ENCODE results near the gene GPC5.

The GPC5 gene

GRCh38 chr13:92821324-92821723 is 1422.9 kb downstream of the GPC5 start (continued):
- no peak for TF ChIP-seq ZNF274 (IDR thresholded peaks at IDR 0.05; ENCODE audit: low read length)
- TF ChIP-seq ZNF274 (tag by site-specific recombination; IDR thresholded peaks at IDR 0.05; ENCODE audit: borderline replicate concordance): no peak
- TF ChIP-seq ZNF169 (tag by site-specific recombination; IDR thresholded peaks at IDR 0.05): no peak

- H3K27ac ChIP-seq (ENCODE audit: extremely low read depth, low read depth, low read length): no peak overlapping the region
- ChIA-PET CTCF (no interaction called here), POLR2A (no interaction called here)
- TF ChIP-seq ZNF768 (tag by site-specific recombination; IDR thresholded peaks at IDR 0.05) (no peak), ZNF133 (tag by site-specific recombination; IDR thresholded peaks at IDR 0.05) (no peak), ZNF19 (tag by site-specific recombination; IDR thresholded peaks at IDR 0.05; ENCODE audit: low read depth) (no peak), ZBTB17 (tag by site-specific recombination; IDR thresholded peaks at IDR 0.05) (no peak), ZNF157 (tag by site-specific recombination; IDR thresholded peaks at IDR 0.05) (no peak), KLF16 (tag by site-specific recombination; IDR thresholded peaks at IDR 0.05) (no peak)
- no peaks in the 10 kb centered on the region for H3K4me1 ChIP-seq (ENCODE audit: control insufficient read depth, insufficient read depth, low read length)
- no peaks in the 10 kb centered on the region for H3K9me3 ChIP-seq (ENCODE audit: control insufficient read depth, insufficient read depth, low read depth, low read length)
- H3K36me3 ChIP-seq (ENCODE audit: control insufficient read depth in 2 of 2, insufficient read depth in 1 of 2, low read length in 2 of 2): no peaks in the 10 kb centered on the region
- no peak overlapping the region for H3K4me3 ChIP-seq (ENCODE audit: low read depth, low read length)
Observed at GRCh38 chr13:92823059-92823458, 1424.6 kb downstream of the GPC5 start.

DNA sequence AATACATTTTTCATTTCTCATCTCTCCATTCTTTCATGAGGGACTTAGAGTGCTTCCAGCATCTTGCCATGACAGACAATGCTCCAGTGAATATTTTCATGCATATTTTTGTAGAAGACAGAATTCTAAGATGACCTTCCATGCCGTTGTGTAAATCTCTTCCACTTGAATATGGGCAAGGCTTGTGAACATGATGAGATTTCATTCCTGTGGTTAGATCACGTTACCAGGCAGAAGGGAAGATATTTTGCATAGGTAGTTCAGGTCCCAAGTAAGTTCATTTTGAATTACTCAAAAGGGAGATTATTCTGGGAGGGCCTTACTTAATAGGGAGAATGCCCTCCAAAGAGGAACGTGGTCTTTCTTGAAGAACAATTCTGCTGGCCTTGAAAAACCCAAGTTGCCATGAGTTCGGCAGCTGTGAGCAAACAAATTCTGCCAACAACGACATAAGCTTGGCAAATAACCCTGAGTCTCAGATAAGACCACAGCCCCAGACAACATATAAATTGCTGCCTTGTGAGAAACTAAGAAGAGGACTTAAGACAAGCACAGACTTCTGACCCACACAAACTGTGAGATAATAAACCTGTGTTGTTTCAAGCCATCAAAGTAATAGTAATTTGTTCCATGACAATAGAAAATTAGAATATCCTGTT is 1427.6 kb downstream of the GPC5 start:
- no peaks in the 10 kb centered on the region for H3K36me3 ChIP-seq (ENCODE audit: control insufficient read depth in 2 of 2, insufficient read depth in 1 of 2, low read length in 2 of 2)
- no peak overlapping the region for H3K4me3 ChIP-seq (ENCODE audit: low read depth, low read length)
- POLR2A ChIA-PET: no interaction called here
- CTCF ChIA-PET: no interaction called here
- H3K27ac ChIP-seq (ENCODE audit: extremely low read depth, low read depth, low read length): no peak overlapping the region
- no peaks in the 10 kb centered on the region for H3K4me1 ChIP-seq (ENCODE audit: control insufficient read depth, insufficient read depth, low read length)
- H3K9me3 ChIP-seq (ENCODE audit: control insufficient read depth, insufficient read depth, low read depth, low read length): no peaks in the 10 kb centered on the region
- TF ChIP-seq ZFP41 (tag by site-specific recombination; IDR thresholded peaks at IDR 0.05; ENCODE audit: borderline replicate concordance): no peak
- TF ChIP-seq, protein P1, sequence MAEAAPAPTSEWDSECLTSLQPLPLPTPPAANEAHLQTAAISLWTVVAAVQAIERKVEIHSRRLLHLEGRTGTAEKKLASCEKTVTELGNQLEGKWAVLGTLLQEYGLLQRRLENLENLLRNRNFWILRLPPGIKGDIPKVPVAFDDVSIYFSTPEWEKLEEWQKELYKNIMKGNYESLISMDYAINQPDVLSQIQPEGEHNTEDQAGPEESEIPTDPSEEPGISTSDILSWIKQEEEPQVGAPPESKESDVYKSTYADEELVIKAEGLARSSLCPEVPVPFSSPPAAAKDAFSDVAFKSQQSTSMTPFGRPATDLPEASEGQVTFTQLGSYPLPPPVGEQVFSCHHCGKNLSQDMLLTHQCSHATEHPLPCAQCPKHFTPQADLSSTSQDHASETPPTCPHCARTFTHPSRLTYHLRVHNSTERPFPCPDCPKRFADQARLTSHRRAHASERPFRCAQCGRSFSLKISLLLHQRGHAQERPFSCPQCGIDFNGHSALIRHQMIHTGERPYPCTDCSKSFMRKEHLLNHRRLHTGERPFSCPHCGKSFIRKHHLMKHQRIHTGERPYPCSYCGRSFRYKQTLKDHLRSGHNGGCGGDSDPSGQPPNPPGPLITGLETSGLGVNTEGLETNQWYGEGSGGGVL (tag by site-specific recombination; IDR thresholded peaks at IDR 0.05): no peak
- no peak for TF ChIP-seq ZNF610 (tag by site-specific recombination; IDR thresholded peaks at IDR 0.05; ENCODE audit: borderline replicate concordance)
- no peak for TF ChIP-seq ZBTB8A (tag by site-specific recombination; IDR thresholded peaks at IDR 0.05)
- TF ChIP-seq ZSCAN18 (tag by site-specific recombination; IDR thresholded peaks at IDR 0.05): no peak
- TF ChIP-seq, protein P2, sequence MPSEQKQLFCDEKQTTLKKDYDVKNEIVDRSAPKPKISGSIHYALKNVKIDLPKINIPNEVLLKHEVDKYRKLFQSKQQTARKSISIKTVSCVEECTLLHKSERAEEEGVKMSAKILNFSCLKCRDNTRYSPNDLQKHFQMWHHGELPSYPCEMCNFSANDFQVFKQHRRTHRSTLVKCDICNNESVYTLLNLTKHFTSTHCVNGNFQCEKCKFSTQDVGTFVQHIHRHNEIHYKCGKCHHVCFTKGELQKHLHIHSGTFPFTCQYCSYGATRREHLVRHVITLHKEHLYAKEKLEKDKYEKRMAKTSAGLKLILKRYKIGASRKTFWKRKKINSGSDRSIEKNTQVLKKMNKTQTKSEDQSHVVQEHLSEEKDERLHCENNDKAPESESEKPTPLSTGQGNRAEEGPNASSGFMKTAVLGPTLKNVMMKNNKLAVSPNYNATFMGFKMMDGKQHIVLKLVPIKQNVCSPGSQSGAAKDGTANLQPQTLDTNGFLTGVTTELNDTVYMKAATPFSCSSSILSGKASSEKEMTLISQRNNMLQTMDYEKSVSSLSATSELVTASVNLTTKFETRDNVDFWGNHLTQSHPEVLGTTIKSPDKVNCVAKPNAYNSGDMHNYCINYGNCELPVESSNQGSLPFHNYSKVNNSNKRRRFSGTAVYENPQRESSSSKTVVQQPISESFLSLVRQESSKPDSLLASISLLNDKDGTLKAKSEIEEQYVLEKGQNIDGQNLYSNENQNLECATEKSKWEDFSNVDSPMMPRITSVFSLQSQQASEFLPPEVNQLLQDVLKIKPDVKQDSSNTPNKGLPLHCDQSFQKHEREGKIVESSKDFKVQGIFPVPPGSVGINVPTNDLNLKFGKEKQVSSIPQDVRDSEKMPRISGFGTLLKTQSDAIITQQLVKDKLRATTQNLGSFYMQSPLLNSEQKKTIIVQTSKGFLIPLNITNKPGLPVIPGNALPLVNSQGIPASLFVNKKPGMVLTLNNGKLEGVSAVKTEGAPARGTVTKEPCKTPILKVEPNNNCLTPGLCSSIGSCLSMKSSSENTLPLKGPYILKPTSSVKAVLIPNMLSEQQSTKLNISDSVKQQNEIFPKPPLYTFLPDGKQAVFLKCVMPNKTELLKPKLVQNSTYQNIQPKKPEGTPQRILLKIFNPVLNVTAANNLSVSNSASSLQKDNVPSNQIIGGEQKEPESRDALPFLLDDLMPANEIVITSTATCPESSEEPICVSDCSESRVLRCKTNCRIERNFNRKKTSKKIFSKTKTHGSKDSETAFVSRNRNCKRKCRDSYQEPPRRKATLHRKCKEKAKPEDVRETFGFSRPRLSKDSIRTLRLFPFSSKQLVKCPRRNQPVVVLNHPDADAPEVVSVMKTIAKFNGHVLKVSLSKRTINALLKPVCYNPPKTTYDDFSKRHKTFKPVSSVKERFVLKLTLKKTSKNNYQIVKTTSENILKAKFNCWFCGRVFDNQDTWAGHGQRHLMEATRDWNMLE (tag by site-specific recombination; conservative IDR thresholded peaks at IDR 0.05; ENCODE audit: low read depth): no peak
- TF ChIP-seq MEIS1 (CRISPR knock-in tag; IDR thresholded peaks at IDR 0.05; ENCODE audit: borderline replicate concordance): no peak
- TF ChIP-seq ZNF596 (tag by site-specific recombination; IDR thresholded peaks at IDR 0.05): no peak
- TF ChIP-seq, protein P3, sequence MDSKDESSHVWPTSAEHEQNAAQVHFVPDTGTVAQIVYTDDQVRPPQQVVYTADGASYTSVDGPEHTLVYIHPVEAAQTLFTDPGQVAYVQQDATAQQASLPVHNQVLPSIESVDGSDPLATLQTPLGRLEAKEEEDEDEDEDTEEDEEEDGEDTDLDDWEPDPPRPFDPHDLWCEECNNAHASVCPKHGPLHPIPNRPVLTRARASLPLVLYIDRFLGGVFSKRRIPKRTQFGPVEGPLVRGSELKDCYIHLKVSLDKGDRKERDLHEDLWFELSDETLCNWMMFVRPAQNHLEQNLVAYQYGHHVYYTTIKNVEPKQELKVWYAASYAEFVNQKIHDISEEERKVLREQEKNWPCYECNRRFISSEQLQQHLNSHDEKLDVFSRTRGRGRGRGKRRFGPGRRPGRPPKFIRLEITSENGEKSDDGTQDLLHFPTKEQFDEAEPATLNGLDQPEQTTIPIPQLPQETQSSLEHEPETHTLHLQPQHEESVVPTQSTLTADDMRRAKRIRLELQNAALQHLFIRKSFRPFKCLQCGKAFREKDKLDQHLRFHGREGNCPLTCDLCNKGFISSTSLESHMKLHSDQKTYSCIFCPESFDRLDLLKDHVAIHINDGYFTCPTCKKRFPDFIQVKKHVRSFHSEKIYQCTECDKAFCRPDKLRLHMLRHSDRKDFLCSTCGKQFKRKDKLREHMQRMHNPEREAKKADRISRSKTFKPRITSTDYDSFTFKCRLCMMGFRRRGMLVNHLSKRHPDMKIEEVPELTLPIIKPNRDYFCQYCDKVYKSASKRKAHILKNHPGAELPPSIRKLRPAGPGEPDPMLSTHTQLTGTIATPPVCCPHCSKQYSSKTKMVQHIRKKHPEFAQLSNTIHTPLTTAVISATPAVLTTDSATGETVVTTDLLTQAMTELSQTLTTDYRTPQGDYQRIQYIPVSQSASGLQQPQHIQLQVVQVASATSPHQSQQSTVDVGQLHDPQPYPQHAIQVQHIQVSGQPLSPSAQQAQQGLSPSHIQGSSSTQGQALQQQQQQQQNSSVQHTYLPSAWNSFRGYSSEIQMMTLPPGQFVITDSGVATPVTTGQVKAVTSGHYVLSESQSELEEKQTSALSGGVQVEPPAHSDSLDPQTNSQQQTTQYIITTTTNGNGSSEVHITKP (tag by site-specific recombination; IDR thresholded peaks at IDR 0.05): no peak
- no peak for TF ChIP-seq ZNF394 (tag by site-specific recombination; IDR thresholded peaks at IDR 0.05; ENCODE audit: borderline replicate concordance)

Measured in HEK293 (cell line).